Inflammatory macrophage treated with lipopolysaccharide for 1 hour (primary cell): ENCODE data around the gene SQSTM1.
"Not testable (repeated sequence)": the region's sequence is repeated elsewhere in the genome, so short reads cannot be mapped to it uniquely, and the experiment has no call there.

Experiments used
- DNase-seq, 2 donors: peaks; one replicate each; pipeline ENCODE4 v3.0.0-alpha.2; 2020 to 2022

Gene SQSTM1

GRCh38 chr5:179827680-179828079, 7.0 kb downstream of the SQSTM1 start:
- DNase-seq, result peak; percentile 83 to 87

- DNase-seq, result no peak
These were observed 8.2 kb downstream of the SQSTM1 start for GRCh38 chr5:179828756-179829421.

- no peak for DNase-seq
These were observed 9.2 kb downstream of the SQSTM1 start for GRCh38 chr5:179829732-179830435.

GRCh38 chr5:179830818-179831468, 10.2 kb downstream of the SQSTM1 start:
- no peak for DNase-seq

- no peak for DNase-seq
These were observed 11.5 kb downstream of the SQSTM1 start for GRCh38 chr5:179832039-179832745.

- no peak for DNase-seq
These were observed 12.5 kb downstream of the SQSTM1 start for GRCh38 chr5:179833056-179833708.

GRCh38 chr5:179833709-179834070, 13.0 kb downstream of the SQSTM1 start:
- DNase-seq, result no peak

- DNase-seq, result no peak
These were observed 13.4 kb downstream of the SQSTM1 start for GRCh38 chr5:179834120-179834519.

GRCh38 chr5:179834871-179835270, 14.2 kb downstream of the SQSTM1 start:
- not testable (repeated sequence) for DNase-seq

GRCh38 chr5:179836225-179837019, 15.7 kb downstream of the SQSTM1 start:
- peak in 1 of 2 donors; percentile 24 for DNase-seq

- DNase-seq, result no peak
These were observed 16.6 kb downstream of the SQSTM1 start for GRCh38 chr5:179837076-179838011.

GRCh38 chr5:179839328-179840256, 18.9 kb downstream of the SQSTM1 start:
- no peak for DNase-seq

GRCh38 chr5:179840321-179840720, 19.6 kb downstream of the SQSTM1 start:
- DNase-seq, result no peak

GRCh38 chr5:179840766-179841165, 20.1 kb downstream of the SQSTM1 start:
- DNase-seq, result no peak

GRCh38 chr5:179841621-179842020, 20.9 kb downstream of the SQSTM1 start:
- DNase-seq, result no peak

GRCh38 chr5:179852993-179853547, 32.4 kb downstream of the SQSTM1 start:
- peak; percentile 27 to 40 for DNase-seq

- DNase-seq, result no peak
These were observed 33.7 kb downstream of the SQSTM1 start for GRCh38 chr5:179854356-179854755.

GRCh38 chr5:179858241-179858585, 37.5 kb downstream of the SQSTM1 start:
- DNase-seq, result no peak
